Measurements from ENCODE around the gene GNAT3. TPM values are rescaled to one million over a fixed set of nuclear protein-coding genes. Genes with fewer than 3 reads are reported as not detected.

Gene GNAT3
- total RNA-seq, 1 experiment from 2014 or later, result not detected

- peak overlapping the region; percentile 91 for H2AFZ ChIP-seq (ENCODE audit: low read depth, low read length, poor library complexity, severe bottlenecking)
- ChIA-PET POLR2A (no interaction called here), CTCF (no interaction called here), RAD21 (ENCODE audit: low non-redundant PET in 1 of 2, low total read pairs in 2 of 2, uncharacterized antibody in 2 of 2, unreplicated experiment in 2 of 2) (no interaction called here)
- no peaks in the 10 kb centered on the region for H3K27me3 ChIP-seq (ENCODE audit: insufficient read depth, low read length)
- H3K79me2 ChIP-seq (ENCODE audit: insufficient read depth, low read length), result no peaks in the 10 kb centered on the region
- H3K27ac ChIP-seq (ENCODE audit: low read depth, low read length), result peak overlapping the region; percentile 85; the same call in 1 of the 2 replicates
- peak overlapping the region; percentile 66; the same call in 1 of the 2 replicates for H3K4me2 ChIP-seq (ENCODE audit: low read length)
- peaks cover 23 to 42% of the 10 kb centered on the region in 2 experiments for H3K4me1 ChIP-seq (ENCODE audit: control insufficient read depth in 1 of 2, insufficient read depth in 2 of 2, low read length in 2 of 2)
- H3K36me3 ChIP-seq (ENCODE audit: control insufficient read depth in 1 of 2, insufficient read depth in 2 of 2, low read length in 2 of 2), result no peaks in the 10 kb centered on the region
- H3K9me2 ChIP-seq (ENCODE audit: insufficient read depth), result no peaks in the 10 kb centered on the region
- no peak for DNase-seq (ENCODE audit: low read depth, low spot score)
- TF ChIP-seq EZH2 (IDR thresholded peaks at IDR 0.05), result no peak
- ATAC-seq, result no peak
- intact Hi-C loops (cut with micrococcal nuclease), result no loop called here
- H3K9ac ChIP-seq (ENCODE audit: low read length), result peak overlapping the region; percentile 29
- H3K9me3 ChIP-seq (ENCODE audit: control insufficient read depth in 1 of 2, insufficient read depth in 1 of 2, low read depth in 1 of 2, low read length in 2 of 2), result no peaks in the 10 kb centered on the region
- H3K4me3 ChIP-seq (replicated peaks in 1 of 2; ENCODE audit: low read depth in 1 of 2, low read length in 2 of 2), result no peak overlapping the region
- no TSS peak for BruUV-seq (replicated peaks)
- no peaks in the 10 kb centered on the region for H4K20me1 ChIP-seq (ENCODE audit: insufficient read depth)
Observed at GRCh38 chr7:80500325-80500724, 11.5 kb downstream of the GNAT3 start.

- ChIA-PET RAD21 (ENCODE audit: low non-redundant PET in 1 of 2, low total read pairs in 2 of 2, uncharacterized antibody in 2 of 2, unreplicated experiment in 2 of 2) (no interaction called here), POLR2A (no interaction called here), CTCF (no interaction called here)
- DNase-seq (ENCODE audit: low read depth, low spot score) (peak; percentile 87), ATAC-seq (peak; percentile 97)
- peak overlapping the region; percentile 85; the same call in 1 of the 2 replicates for H3K27ac ChIP-seq (ENCODE audit: low read depth, low read length)
- H4K20me1 ChIP-seq (ENCODE audit: insufficient read depth), result no peaks in the 10 kb centered on the region
- H3K9me2 ChIP-seq (ENCODE audit: insufficient read depth), result no peaks in the 10 kb centered on the region
- H3K9ac ChIP-seq (ENCODE audit: low read length), result peak overlapping the region; percentile 52
- TF ChIP-seq REST (IDR thresholded peaks at IDR 0.05; ENCODE audit: low read depth) (no peak), SRF (IDR thresholded peaks at IDR 0.05; ENCODE audit: low read depth) (peak; percentile 25; the same call in 1 of the 2 replicates), SIN3A (IDR thresholded peaks at IDR 0.05; ENCODE audit: low read depth) (no peak), CTCF (IDR thresholded peaks at IDR 0.05 in 2 of 3, conservative IDR thresholded peaks at IDR 0.05 in 1 of 3; ENCODE audit: borderline replicate concordance in 1 of 3, insufficient read depth in 1 of 3, low read depth in 2 of 3, low read length in 2 of 3) (no peak), ATF3 (IDR thresholded peaks at IDR 0.05) (no peak), FOSL1 (IDR thresholded peaks at IDR 0.05; ENCODE audit: low read depth) (peak; percentile 59; the same call in 1 of the 2 replicates), MAX (IDR thresholded peaks at IDR 0.05) (peak; percentile 44; the same call in 1 of the 2 replicates), TCF7L2 (IDR thresholded peaks at IDR 0.05; ENCODE audit: borderline replicate concordance, extremely low read depth, insufficient read depth, insufficient read length) (peak; percentile 81), YY1 (IDR thresholded peaks at IDR 0.05; ENCODE audit: extremely low read depth, insufficient replicate concordance, low read depth, low read length) (no peak), SP1 (IDR thresholded peaks at IDR 0.05; ENCODE audit: low read depth) (peak; percentile 49; the same call in 1 of the 2 replicates), CBX3 (IDR thresholded peaks at IDR 0.05; ENCODE audit: low read depth) (peak; percentile 53; the same call in 1 of the 2 replicates), JUND (IDR thresholded peaks at IDR 0.05) (peak; percentile 63)
- H3K4me3 ChIP-seq (replicated peaks in 1 of 2; ENCODE audit: low read depth in 1 of 2, low read length in 2 of 2), result no peak overlapping the region; a peak in 1 of 4 replicates
- BruUV-seq (replicated peaks), result no TSS peak
- peak overlapping the region; percentile 94 for H2AFZ ChIP-seq (ENCODE audit: low read depth, low read length, poor library complexity, severe bottlenecking)
- H3K4me2 ChIP-seq (ENCODE audit: low read length), result peak overlapping the region; percentile 66
- peaks cover 23 to 42% of the 10 kb centered on the region in 2 experiments for H3K4me1 ChIP-seq (ENCODE audit: control insufficient read depth in 1 of 2, insufficient read depth in 2 of 2, low read length in 2 of 2)
- intact Hi-C loops (cut with micrococcal nuclease), result no loop called here
- no peaks in the 10 kb centered on the region for H3K27me3 ChIP-seq (ENCODE audit: insufficient read depth, low read length)
- no peaks in the 10 kb centered on the region for H3K36me3 ChIP-seq (ENCODE audit: control insufficient read depth in 1 of 2, insufficient read depth in 2 of 2, low read length in 2 of 2)
- H3K79me2 ChIP-seq (ENCODE audit: insufficient read depth, low read length), result no peaks in the 10 kb centered on the region
- no peaks in the 10 kb centered on the region for H3K9me3 ChIP-seq (ENCODE audit: control insufficient read depth in 1 of 2, insufficient read depth in 1 of 2, low read depth in 1 of 2, low read length in 2 of 2)
Observed at GRCh38 chr7:80499350-80499953, 12.4 kb downstream of the GNAT3 start.

Measured in HCT116 (cell line).